ENCODE measurements around the gene PRR14. TPM values are rescaled to one million over a fixed set of nuclear protein-coding genes. Genes with fewer than 3 reads are reported as not detected.

Gene PRR14
- total and polyA plus RNA-seq, 2 of the 4 experiments (the other 2 are of a cell fraction), result 1.4 to 11.9 TPM

DNA sequence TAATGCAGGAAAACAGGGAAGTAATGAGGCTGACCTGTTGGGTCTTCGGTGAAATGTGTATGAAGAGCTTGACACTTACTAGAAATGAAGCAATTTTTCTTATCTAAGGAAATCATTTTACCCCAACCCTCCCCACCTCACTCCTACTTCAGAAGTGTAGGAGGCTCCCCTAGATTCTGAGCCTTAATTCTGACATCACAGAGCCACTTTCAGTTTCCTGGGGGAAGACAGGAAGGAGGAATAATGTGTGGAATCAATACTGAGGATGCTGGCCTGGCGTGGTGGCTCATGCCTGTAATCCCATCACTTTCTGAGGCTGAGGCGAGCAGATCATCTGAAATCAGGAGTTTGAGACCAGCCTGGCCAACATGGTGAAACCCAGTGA is 27.8 kb downstream of the PRR14 start:
- Histone ChIP-seq H3K4me1 (ENCODE audit: control insufficient read depth, insufficient read depth, low read length) (no peaks in the 10 kb centered on the region), H3K4me2 (ENCODE audit: low read depth, low read length) (no peak overlapping the region), H2BK20ac (ENCODE audit: low read depth, low read length) (no peak overlapping the region), H2BK15ac (ENCODE audit: low read depth, low read length) (no peak overlapping the region), H3K27ac (ENCODE audit: insufficient read depth, low read length) (no peak overlapping the region), H2BK5ac (ENCODE audit: low read depth, low read length, poor library complexity, severe bottlenecking) (no peak overlapping the region), H4K8ac (ENCODE audit: low read depth in 2 of 2, low read length in 2 of 2) (no peak overlapping the region), H3K18ac (ENCODE audit: low read depth, low read length) (no peak overlapping the region), H3K36me3 (ENCODE audit: control insufficient read depth, insufficient read depth, low read length) (no peaks in the 10 kb centered on the region), H3K23ac (ENCODE audit: low read depth, low read length) (no peak overlapping the region), H3K56ac (ENCODE audit: extremely low read depth, insufficient read depth, low read length) (no peak overlapping the region), H3K79me1 (ENCODE audit: low read depth in 1 of 2, low read length in 2 of 2) (no peaks in the 10 kb centered on the region), H2AK5ac (ENCODE audit: low read depth, low read length) (no peak overlapping the region), H3K9me3 (ENCODE audit: control insufficient read depth, insufficient read depth, low read length) (no peaks in the 10 kb centered on the region), H3K4ac (ENCODE audit: low read depth, low read length) (no peak overlapping the region), H3K9me1 (ENCODE audit: insufficient read depth, low read length) (peaks cover 2% of the 10 kb centered on the region; the same call in 1 of the 2 replicates), H3K14ac (replicated peaks; ENCODE audit: low read depth, low read length) (no peak overlapping the region), H2BK120ac (ENCODE audit: low read depth, low read length) (no peak overlapping the region), H4K20me1 (ENCODE audit: insufficient read depth, low read length) (no peaks in the 10 kb centered on the region), H2AFZ (replicated peaks; ENCODE audit: low read length, poor library complexity) (no peak overlapping the region), H3K27me3 (ENCODE audit: control insufficient read depth, insufficient read depth, low read length) (no peaks in the 10 kb centered on the region), H2AK9ac (replicated peaks; ENCODE audit: low read depth, low read length, poor library complexity) (no peak overlapping the region), H4K91ac (ENCODE audit: insufficient read depth, low read depth, low read length) (no peak overlapping the region), H3K4me3 (ENCODE audit: insufficient read depth, low read depth, low read length) (no peak overlapping the region), H3K9ac (ENCODE audit: low read depth, low read length) (no peak overlapping the region), H4K5ac (ENCODE audit: low read depth, low read length) (no peak overlapping the region)
- TF ChIP-seq, protein P1, sequence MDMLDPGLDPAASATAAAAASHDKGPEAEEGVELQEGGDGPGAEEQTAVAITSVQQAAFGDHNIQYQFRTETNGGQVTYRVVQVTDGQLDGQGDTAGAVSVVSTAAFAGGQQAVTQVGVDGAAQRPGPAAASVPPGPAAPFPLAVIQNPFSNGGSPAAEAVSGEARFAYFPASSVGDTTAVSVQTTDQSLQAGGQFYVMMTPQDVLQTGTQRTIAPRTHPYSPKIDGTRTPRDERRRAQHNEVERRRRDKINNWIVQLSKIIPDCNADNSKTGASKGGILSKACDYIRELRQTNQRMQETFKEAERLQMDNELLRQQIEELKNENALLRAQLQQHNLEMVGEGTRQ (IDR thresholded peaks at IDR 0.05; ENCODE audit: low read depth, low read length), result no peak
- TF ChIP-seq MAFK (IDR thresholded peaks at IDR 0.05; ENCODE audit: low read depth, low read length) (no peak), POLR2A (IDR thresholded peaks at IDR 0.05; ENCODE audit: low read depth, low read length) (no peak), SMC3 (IDR thresholded peaks at IDR 0.05; ENCODE audit: low read depth, low read length) (no peak), CHD1 (IDR thresholded peaks at IDR 0.05; ENCODE audit: low read depth, low read length) (no peak), MXI1 (IDR thresholded peaks at IDR 0.05; ENCODE audit: borderline replicate concordance, low read depth, low read length) (no peak), RFX5 (IDR thresholded peaks at IDR 0.05; ENCODE audit: low read depth, low read length) (no peak), BHLHE40 (IDR thresholded peaks at IDR 0.05; ENCODE audit: low read depth, low read length) (no peak), NFE2L2 (IDR thresholded peaks at IDR 0.05; ENCODE audit: low read depth, low read length) (no peak), CEBPB (IDR thresholded peaks at IDR 0.05; ENCODE audit: low read depth, low read length) (no peak)
- in situ Hi-C loops (cut with MboI; ENCODE audit: low sequenced_read_pairs) (no loop called here), dilution Hi-C loops (cut with HindIII; ENCODE audit: low sequenced_read_pairs, unreplicated experiment) (no loop called here), intact Hi-C loops (cut with micrococcal nuclease) (no loop called here)
- ChIA-PET POLR2A (ENCODE audit: unreplicated experiment) (no interaction called here), CTCF (no interaction called here)
- DNase-seq (no peak), ATAC-seq (ENCODE audit: low read depth) (no peak)
- 86% methylated on average over 2 of the region's 3 CpGs; no CpG with 5 or more reads in 1 of the 2 experiments for WGBS, 2 experiments (ENCODE audit: extremely low coverage in 2 of 2, insufficient read length in 1 of 2)
- BruUV-seq (replicated peaks), result no TSS peak
